Measurements from ENCODE around the gene ODF4. TPM values are rescaled to one million over a fixed set of nuclear protein-coding genes. Genes with fewer than 3 reads are reported as not detected.

ODF4 gene
- total and polyA plus RNA-seq, 4 donors = not detected

DNA sequence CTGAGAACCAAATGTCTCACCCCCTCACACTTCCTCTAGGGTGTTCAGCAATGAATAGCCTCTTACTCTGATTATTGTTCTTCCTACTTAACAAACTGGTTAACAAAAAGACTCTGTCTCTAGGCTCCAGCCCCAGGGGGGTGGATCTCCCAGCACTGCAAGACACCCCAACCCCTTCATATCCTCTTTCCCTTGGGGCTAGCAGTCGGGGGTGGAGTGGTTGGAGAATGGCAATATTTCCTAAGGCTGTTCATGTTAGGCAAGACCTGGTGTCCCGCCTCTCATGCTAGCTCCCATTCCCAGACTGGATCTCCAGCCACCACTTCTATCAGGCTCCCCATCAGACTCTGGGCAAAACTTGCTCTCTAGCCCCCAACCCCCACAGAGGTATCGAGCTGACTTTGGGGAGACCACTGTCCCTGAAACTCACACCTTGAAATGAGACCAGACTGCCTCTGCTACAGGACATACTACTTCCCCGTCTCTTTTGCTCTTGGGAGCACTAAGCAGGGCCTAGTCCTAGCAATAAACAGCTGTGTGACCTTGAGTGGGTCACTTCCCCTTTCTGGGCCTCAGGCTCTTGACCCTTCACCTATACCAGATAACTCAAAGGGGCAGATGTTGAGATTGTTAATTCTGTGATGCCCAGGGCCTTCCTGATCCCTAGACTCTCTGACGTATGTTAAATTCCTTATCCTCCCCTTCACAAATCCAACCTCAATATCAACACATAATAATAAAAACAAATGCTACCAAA is 46.8 kb upstream of the ODF4 start:
- Histone ChIP-seq H3K36me3 (ENCODE audit: control insufficient read depth in 4 of 4, insufficient read depth in 3 of 4, low read depth in 1 of 4, low read length in 3 of 4) (no peaks in the 10 kb centered on the region), H3K27me3 (ENCODE audit: control insufficient read depth in 4 of 4, insufficient read depth in 4 of 4, low read length in 3 of 4) (no peaks in the 10 kb centered on the region), H3K4me3 (ENCODE audit: low read depth in 1 of 3, low read length in 3 of 3) (no peak overlapping the region), H3K4me1 (ENCODE audit: control insufficient read depth in 4 of 4, insufficient read depth in 4 of 4, low read length in 3 of 4) (peaks cover 6 to 25% (median 18%) of the 10 kb centered on the region in 4 donors), H3K9me3 (ENCODE audit: control insufficient read depth in 4 of 4, low read length in 3 of 4) (no peaks in the 10 kb centered on the region), H3K27ac (ENCODE audit: low read depth in 1 of 2, low read length in 2 of 2) (no peak overlapping the region), H3K9ac (ENCODE audit: low read depth in 1 of 2, low read length in 2 of 2) (no peak overlapping the region)
- no peak for DNase-seq (ENCODE audit: low spot score)
- TF ChIP-seq HNF4G (IDR thresholded peaks at IDR 0.05) = no peak
- no peak for TF ChIP-seq EGR1 (IDR thresholded peaks at IDR 0.05; ENCODE audit: low read depth in 2 of 2)
- TF ChIP-seq JUND (IDR thresholded peaks at IDR 0.05) = no peak
- no peak for TF ChIP-seq GABPA (IDR thresholded peaks at IDR 0.05 in 1 of 2, conservative IDR thresholded peaks at IDR 0.05 in 1 of 2)
- TF ChIP-seq SP1 (IDR thresholded peaks at IDR 0.05) = no peak
- TF ChIP-seq NR2F2 (IDR thresholded peaks at IDR 0.05) = no peak
- TF ChIP-seq FOXA2 (IDR thresholded peaks at IDR 0.05) = no peak
- TF ChIP-seq, protein P1, sequence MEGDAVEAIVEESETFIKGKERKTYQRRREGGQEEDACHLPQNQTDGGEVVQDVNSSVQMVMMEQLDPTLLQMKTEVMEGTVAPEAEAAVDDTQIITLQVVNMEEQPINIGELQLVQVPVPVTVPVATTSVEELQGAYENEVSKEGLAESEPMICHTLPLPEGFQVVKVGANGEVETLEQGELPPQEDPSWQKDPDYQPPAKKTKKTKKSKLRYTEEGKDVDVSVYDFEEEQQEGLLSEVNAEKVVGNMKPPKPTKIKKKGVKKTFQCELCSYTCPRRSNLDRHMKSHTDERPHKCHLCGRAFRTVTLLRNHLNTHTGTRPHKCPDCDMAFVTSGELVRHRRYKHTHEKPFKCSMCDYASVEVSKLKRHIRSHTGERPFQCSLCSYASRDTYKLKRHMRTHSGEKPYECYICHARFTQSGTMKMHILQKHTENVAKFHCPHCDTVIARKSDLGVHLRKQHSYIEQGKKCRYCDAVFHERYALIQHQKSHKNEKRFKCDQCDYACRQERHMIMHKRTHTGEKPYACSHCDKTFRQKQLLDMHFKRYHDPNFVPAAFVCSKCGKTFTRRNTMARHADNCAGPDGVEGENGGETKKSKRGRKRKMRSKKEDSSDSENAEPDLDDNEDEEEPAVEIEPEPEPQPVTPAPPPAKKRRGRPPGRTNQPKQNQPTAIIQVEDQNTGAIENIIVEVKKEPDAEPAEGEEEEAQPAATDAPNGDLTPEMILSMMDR (IDR thresholded peaks at IDR 0.05; ENCODE audit: low read depth, low read length, missing input control) = no peak
- TF ChIP-seq RAD21 (IDR thresholded peaks at IDR 0.05) = no peak
- no peak for TF ChIP-seq TAF1 (conservative IDR thresholded peaks at IDR 0.05)
- TF ChIP-seq RXRA (IDR thresholded peaks at IDR 0.05) = no peak
- TF ChIP-seq YY1 (IDR thresholded peaks at IDR 0.05) = no peak
- TF ChIP-seq FOXA1 (IDR thresholded peaks at IDR 0.05) = no peak
- TF ChIP-seq ATF3 (IDR thresholded peaks at IDR 0.05) = no peak
- TF ChIP-seq HNF4A (conservative IDR thresholded peaks at IDR 0.05) = no peak
- TF ChIP-seq, protein P2, sequence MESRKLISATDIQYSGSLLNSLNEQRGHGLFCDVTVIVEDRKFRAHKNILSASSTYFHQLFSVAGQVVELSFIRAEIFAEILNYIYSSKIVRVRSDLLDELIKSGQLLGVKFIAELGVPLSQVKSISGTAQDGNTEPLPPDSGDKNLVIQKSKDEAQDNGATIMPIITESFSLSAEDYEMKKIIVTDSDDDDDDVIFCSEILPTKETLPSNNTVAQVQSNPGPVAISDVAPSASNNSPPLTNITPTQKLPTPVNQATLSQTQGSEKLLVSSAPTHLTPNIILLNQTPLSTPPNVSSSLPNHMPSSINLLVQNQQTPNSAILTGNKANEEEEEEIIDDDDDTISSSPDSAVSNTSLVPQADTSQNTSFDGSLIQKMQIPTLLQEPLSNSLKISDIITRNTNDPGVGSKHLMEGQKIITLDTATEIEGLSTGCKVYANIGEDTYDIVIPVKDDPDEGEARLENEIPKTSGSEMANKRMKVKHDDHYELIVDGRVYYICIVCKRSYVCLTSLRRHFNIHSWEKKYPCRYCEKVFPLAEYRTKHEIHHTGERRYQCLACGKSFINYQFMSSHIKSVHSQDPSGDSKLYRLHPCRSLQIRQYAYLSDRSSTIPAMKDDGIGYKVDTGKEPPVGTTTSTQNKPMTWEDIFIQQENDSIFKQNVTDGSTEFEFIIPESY (IDR thresholded peaks at IDR 0.05) = no peak
- TF ChIP-seq MAX (IDR thresholded peaks at IDR 0.05) = no peak
- TF ChIP-seq, protein P3, sequence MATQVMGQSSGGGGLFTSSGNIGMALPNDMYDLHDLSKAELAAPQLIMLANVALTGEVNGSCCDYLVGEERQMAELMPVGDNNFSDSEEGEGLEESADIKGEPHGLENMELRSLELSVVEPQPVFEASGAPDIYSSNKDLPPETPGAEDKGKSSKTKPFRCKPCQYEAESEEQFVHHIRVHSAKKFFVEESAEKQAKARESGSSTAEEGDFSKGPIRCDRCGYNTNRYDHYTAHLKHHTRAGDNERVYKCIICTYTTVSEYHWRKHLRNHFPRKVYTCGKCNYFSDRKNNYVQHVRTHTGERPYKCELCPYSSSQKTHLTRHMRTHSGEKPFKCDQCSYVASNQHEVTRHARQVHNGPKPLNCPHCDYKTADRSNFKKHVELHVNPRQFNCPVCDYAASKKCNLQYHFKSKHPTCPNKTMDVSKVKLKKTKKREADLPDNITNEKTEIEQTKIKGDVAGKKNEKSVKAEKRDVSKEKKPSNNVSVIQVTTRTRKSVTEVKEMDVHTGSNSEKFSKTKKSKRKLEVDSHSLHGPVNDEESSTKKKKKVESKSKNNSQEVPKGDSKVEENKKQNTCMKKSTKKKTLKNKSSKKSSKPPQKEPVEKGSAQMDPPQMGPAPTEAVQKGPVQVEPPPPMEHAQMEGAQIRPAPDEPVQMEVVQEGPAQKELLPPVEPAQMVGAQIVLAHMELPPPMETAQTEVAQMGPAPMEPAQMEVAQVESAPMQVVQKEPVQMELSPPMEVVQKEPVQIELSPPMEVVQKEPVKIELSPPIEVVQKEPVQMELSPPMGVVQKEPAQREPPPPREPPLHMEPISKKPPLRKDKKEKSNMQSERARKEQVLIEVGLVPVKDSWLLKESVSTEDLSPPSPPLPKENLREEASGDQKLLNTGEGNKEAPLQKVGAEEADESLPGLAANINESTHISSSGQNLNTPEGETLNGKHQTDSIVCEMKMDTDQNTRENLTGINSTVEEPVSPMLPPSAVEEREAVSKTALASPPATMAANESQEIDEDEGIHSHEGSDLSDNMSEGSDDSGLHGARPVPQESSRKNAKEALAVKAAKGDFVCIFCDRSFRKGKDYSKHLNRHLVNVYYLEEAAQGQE (IDR thresholded peaks at IDR 0.05) = no peak
- 89% methylated on average over 5 of the region's 5 CpGs for WGBS

All from liver (tissue), 9 donors.